Measurements from ENCODE around the gene HADHA.

- TF ChIP-seq EZH2 (IDR thresholded peaks at IDR 0.05; ENCODE audit: low read length) (no peak), CTCF (optimal IDR thresholded peaks at IDR 0.05 in 1 of 3, IDR thresholded peaks at IDR 0.05 in 1 of 3, conservative IDR thresholded peaks at IDR 0.05 in 1 of 3; ENCODE audit: extremely low read depth in 1 of 3, insufficient read depth in 2 of 3, low read length in 3 of 3) (no peak)
Observed at GRCh38 chr2:26191316-26192159, 52.9 kb downstream of the HADHA start.

All from keratinocyte (primary cell).